Measurements from ENCODE around the gene FSTL5.

Gene FSTL5

DNA sequence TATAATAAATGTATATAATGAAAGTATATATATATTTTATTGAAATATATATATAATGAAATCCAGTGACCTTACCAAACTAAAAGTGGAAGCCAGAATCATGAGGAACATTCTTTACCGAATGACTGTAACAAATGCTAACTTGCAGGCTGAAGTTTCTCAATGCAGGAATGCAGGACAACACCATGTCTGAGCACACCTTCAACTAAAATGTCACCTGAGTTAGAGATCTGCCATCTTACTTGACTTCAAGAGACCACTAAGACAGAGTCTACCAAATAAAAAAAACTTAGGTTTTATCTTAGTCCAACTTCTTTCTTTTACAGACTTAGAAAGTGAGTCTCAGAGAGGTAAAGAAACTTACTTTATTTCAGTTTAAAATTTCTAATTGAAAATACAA, 176.2 kb downstream of the FSTL5 start:
- DNase-seq (ENCODE audit: low read depth), result no peak
- TF ChIP-seq, protein P1, sequence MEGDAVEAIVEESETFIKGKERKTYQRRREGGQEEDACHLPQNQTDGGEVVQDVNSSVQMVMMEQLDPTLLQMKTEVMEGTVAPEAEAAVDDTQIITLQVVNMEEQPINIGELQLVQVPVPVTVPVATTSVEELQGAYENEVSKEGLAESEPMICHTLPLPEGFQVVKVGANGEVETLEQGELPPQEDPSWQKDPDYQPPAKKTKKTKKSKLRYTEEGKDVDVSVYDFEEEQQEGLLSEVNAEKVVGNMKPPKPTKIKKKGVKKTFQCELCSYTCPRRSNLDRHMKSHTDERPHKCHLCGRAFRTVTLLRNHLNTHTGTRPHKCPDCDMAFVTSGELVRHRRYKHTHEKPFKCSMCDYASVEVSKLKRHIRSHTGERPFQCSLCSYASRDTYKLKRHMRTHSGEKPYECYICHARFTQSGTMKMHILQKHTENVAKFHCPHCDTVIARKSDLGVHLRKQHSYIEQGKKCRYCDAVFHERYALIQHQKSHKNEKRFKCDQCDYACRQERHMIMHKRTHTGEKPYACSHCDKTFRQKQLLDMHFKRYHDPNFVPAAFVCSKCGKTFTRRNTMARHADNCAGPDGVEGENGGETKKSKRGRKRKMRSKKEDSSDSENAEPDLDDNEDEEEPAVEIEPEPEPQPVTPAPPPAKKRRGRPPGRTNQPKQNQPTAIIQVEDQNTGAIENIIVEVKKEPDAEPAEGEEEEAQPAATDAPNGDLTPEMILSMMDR (IDR thresholded peaks at IDR 0.05; ENCODE audit: control insufficient read depth, insufficient read depth, low read depth, low read length, missing control alignments), result no peak
- H3K4me3 ChIP-seq (ENCODE audit: control insufficient read depth, low read depth, low read length), result no peak overlapping the region

DNA sequence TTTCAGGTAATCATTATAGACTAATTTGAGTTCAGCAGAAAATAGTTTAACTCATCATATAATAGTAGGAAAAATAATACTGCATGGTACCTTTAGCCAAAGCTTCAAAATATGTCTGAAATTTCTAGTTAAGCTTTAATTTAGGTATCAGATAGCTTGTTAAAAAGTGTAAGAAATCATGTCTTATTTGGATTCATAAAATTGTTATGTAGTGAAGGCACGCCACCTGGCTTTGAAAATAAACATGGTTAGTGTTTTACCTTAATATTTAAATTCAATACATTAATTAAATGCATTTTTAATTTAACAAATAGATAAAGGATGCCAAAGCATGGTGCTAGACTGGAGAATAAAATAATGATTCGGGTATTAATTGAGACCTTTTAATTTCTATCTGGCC, 211.4 kb downstream of the FSTL5 start:
- DNase-seq (ENCODE audit: low read depth), result no peak
- no peak overlapping the region for H3K4me3 ChIP-seq (ENCODE audit: control insufficient read depth, low read depth, low read length)
- TF ChIP-seq, protein P1 (IDR thresholded peaks at IDR 0.05; ENCODE audit: control insufficient read depth, insufficient read depth, low read depth, low read length, missing control alignments), result no peak

DNA sequence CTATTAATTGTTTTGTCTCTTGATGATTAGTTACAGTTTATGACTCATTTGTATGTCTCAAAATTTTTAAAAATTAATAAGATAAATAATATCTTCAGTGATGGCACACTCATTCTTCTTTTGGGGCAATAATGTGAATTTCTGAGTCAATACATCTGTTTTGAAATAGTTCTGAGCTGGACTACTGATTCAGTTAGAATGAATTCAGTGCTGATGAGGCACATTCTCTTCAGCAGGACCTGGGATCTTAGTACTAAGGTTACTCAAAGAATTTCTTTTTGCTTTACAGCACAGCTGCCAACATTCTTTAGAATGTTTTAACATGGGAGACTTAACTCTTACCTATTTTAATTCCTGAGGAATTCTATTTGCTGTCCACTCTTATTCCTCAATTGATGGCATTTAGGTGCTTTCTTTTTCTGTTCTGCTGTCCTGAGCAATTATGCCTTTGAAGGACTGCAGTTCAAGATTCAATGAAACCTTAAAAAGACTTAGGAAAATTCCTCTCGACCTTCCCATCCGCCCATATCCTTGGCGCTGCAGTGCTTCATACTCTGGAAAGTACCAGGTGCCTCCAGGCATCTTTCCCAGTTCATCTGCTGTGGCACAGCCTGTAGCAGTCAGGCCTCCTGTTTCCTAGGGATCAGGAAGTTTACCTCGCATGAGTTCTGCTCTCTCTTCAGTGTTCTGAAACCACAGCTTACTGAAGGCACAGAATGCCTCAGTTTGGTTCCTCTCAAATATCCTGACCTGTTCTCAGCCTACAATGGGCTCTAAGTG, 213.7 kb downstream of the FSTL5 start:
- H3K4me3 ChIP-seq (ENCODE audit: control insufficient read depth, low read depth, low read length), result no peak overlapping the region
- TF ChIP-seq, protein P1 (IDR thresholded peaks at IDR 0.05; ENCODE audit: control insufficient read depth, insufficient read depth, low read depth, low read length, missing control alignments), result no peak
- peak; percentile 13 for DNase-seq (ENCODE audit: low read depth)

DNA sequence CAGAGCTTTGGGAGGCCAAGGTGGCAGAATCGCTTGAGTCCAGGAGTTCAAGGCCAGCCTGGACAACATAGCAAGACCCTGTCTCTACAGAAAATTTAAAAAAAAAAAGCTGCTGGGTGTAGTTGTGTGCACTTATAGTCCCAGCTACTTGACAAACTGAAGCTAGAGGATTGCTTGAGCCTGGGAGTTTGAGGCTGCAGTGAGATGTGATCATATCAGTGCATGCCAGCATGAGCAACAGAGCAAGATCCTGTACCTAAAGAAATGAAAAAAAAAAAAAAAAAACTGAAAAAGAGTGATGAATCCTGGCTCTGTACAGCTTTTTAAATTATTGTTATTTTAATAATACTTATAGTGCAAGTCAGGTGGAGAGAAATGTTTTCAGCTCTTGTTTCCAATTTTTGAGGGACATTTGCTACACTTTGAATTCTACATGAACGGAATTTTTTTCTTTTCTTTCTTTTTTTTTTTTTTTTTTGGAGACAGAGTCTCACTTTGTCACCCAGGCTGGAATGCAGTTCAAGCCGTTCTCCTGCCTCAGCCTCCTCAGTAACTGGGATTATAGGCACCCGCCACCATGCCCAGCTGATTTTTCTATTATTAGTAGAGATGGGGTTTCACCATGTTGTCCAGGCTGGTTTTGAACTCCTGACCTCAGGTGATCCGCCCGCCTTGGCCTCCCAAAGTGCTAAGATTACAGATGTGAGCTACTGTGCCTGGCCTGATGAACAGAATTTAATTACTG, 215.6 kb downstream of the FSTL5 start:
- DNase-seq (ENCODE audit: low read depth), result no peak
- H3K4me3 ChIP-seq (ENCODE audit: control insufficient read depth, low read depth, low read length), result no peak overlapping the region
- TF ChIP-seq, protein P1 (IDR thresholded peaks at IDR 0.05; ENCODE audit: control insufficient read depth, insufficient read depth, low read depth, low read length, missing control alignments), result no peak

DNA sequence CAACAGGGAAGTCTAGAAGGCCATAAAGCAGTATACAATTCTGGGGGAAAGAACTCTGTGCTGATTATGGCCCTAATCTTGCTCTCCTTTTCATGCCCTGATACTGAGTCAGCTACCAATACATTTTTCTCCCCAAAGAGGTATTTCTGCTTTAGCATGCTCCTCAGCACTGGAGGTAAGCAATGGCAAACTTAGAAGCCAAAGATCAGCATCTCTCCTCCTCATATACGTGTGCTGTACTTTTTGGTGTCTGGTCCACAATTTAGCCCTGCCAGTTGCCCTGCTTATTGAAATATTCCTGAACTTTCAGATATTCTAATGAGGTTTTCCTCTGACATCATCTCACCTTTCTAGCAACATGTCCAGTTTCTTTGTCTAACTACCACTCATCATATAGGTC, 226.2 kb downstream of the FSTL5 start:
- no peak for DNase-seq (ENCODE audit: low read depth)
- H3K4me3 ChIP-seq (ENCODE audit: control insufficient read depth, low read depth, low read length), result no peak overlapping the region
- TF ChIP-seq, protein P1 (IDR thresholded peaks at IDR 0.05; ENCODE audit: control insufficient read depth, insufficient read depth, low read depth, low read length, missing control alignments), result no peak

DNA sequence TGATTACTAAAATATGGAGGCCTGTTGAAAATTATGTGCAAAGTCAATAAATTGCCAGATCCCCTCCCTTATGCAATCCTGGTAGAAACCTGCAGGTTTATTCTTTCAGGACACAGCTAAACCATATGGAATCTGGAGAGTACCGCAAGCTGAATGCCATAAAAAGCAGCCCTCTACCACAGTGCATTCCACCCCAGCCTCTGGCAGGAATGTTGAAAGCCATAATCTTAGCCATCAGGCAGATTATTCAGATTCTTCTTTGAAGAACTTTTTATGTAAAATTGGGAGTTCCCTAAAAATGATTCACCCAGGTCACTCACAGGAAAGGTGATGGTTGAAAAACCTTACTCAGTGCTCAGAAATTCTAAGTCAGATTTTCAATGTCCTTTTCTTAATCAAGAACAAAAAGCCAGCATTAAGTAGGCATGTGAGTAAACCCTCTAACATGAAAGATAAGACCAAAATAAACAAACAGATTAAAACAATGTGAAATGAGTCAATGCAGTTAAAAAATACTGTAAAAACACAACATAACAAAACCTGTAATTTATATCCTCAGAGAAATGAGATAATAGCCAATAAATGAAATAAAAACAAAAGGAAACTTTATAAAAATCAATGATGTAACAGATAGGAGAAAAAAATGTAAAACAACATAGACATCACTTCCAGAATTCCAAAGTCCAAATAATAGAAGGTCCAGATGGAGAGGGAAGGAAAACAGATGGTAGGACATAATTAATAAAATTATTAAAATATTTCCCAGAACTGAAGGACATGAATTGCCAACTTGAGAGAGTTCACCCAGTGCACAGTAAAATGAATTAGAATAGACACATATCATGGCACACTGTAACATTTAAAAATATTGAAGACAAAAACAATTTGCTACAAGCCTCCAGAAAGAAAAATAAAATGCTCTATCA, 226.9 kb downstream of the FSTL5 start:
- TF ChIP-seq, protein P1 (IDR thresholded peaks at IDR 0.05; ENCODE audit: control insufficient read depth, insufficient read depth, low read depth, low read length, missing control alignments), result no peak
- peak; percentile 91 for DNase-seq (ENCODE audit: low read depth)
- H3K4me3 ChIP-seq (ENCODE audit: control insufficient read depth, low read depth, low read length), result no peak overlapping the region
